Transverse colon (tissue), 4 donors: ENCODE results near the gene CCNF. TPM values are rescaled to one million over a fixed set of nuclear protein-coding genes. Genes with fewer than 3 reads are reported as not detected.

Source experiments
- DNase-seq: peaks from one replicate; pipeline ENCODE4 v3.0.0-alpha.2; 2019
- H3K27ac ChIP-seq, 4 donors: fragments of 200-600 bp; sonication (generic); 2 replicates each; pipeline ENCODE4 v1.5.1; 2016 to 2018; ENCODE audit warnings: inconsistent platforms in 4 of 4
- H3K27me3 ChIP-seq: fragments of 200-600 bp; sonication (generic); 2 replicates; pipeline ENCODE4 v1.5.1; 2017; ENCODE audit warnings: inconsistent platforms
- H3K36me3 ChIP-seq, 4 donors: fragments of 200-600 bp; sonication (generic); 2 replicates each; pipeline ENCODE4 v1.5.1; 2017 to 2019; ENCODE audit warnings: inconsistent platforms in 4 of 4
- H3K4me1 ChIP-seq, 4 donors: fragments of 200-600 bp; sonication (generic); 2 replicates each; pipeline ENCODE4 v1.5.1; 2017 to 2020; ENCODE audit warnings: inconsistent platforms in 4 of 4
- H3K4me3 ChIP-seq, 4 donors: fragments of 200-600 bp; sonication (generic); 1 replicate in 1 of 4; 2 replicates in 3 of 4; pipeline versions ENCODE4 v1.5.1 to v1.6.1; 2017 to 2019; ENCODE audit warnings: inconsistent platforms in 4 of 4
- H3K9me3 ChIP-seq, 2 donors: fragments of 200-600 bp; sonication (generic); 2 replicates each; pipeline ENCODE4 v1.5.1; 2017 to 2019; ENCODE audit warnings: inconsistent platforms in 2 of 2
- CTCF ChIP-seq, 5 experiments: fragments of 200-600 bp in 3 of 5; fragments of 450-650 bp in 2 of 5; sonication (generic) in 3 of 5; IDR thresholded peaks; 1 replicate in 2 of 5; 2 replicates in 3 of 5; pipeline ENCODE4 v1.5.1; 2016 to 2017; ENCODE audit warnings: antibody characterized with exemption in 5 of 5, inconsistent platforms in 3 of 5, mild to moderate bottlenecking in 2 of 5, moderate library complexity in 1 of 5
- EP300 ChIP-seq: sonication (generic); formaldehyde crosslinking; IDR thresholded peaks from one replicate; pipeline ENCODE4 v1.6.1; 2017; ENCODE audit warnings: antibody characterized with exemption, low read depth
- POLR2A ChIP-seq: fragments of 450-650 bp; IDR thresholded peaks from one replicate; pipeline ENCODE4 v1.6.1; 2016; ENCODE audit warnings: antibody characterized with exemption, mild to moderate bottlenecking, moderate library complexity
- POLR2AphosphoS5 ChIP-seq, 3 donors: sonication (generic); formaldehyde crosslinking; IDR thresholded peaks; one replicate each; pipeline ENCODE4 v1.6.1; 2016; ENCODE audit warnings: antibody characterized with exemption in 3 of 3
- WGBS, 2 donors: methylation state at CpG; one replicate each; pipeline ENCODE4 v1.1.5; 2018; ENCODE audit warnings: low coverage in 1 of 2; 5-methylcytosine and 5-hydroxymethylcytosine counted together
- in situ Hi-C, 4 donors: fragments of 200-750 bp; cut with MboI; loops; one replicate each; pipeline versions ENCODE4 v1.15.0 to v1.15.1; 2017; ENCODE audit warnings: low sequenced_read_pairs in 3 of 4, low pct_ligation_motif_present in 1 of 4, low pct_unique_long_range_greater_than_20kb in 1 of 4
- intact Hi-C: fragments of 100-400 bp; cut with DNase I; formaldehyde crosslinking; loops from one replicate; pipeline ENCODE4 v1.15.1; 2023; ENCODE audit warnings: low total_unique reads
- total RNA-seq, 4 donors: library from RNA; depleted of rRNA; stranded (reverse); fragments of >200 nt; gene quantifications; one replicate each; pipeline ENCODE4 v1.1.0, GENCODE V29; 2016

CCNF gene
- total RNA-seq, 4 donors from 2014 or later: 0.75 to 24.9 (median 2.3) TPM

- Histone ChIP-seq H3K27ac (no peak overlapping the region), H3K9me3 (no peaks in the 10 kb centered on the region), H3K4me1 (peaks cover 11 to 19% (median 15%) of the 10 kb centered on the region in 4 donors), H3K4me3 (no peak overlapping the region), H3K36me3 (peaks cover 0 to 6% (median 0%) of the 10 kb centered on the region in 4 donors), H3K27me3 (no peaks in the 10 kb centered on the region)
- intact Hi-C loops: no loop called here
- TF ChIP-seq CTCF (IDR thresholded peaks at IDR 0.05): no peak
- no peak for TF ChIP-seq EP300
- no peak for TF ChIP-seq POLR2A
- no peak for TF ChIP-seq POLR2AphosphoS5 (IDR thresholded peaks at IDR 0.05)
- WGBS, 2 donors: 77% methylated on average over 13 of the region's 13 CpGs; no CpG with 5 or more reads in 1 of the 2 donors
- DNase-seq: no peak
- in situ Hi-C loops: no loop called here
These were observed 28.0 kb downstream of the CCNF start for GRCh38 chr16:2457267-2457666.

GRCh38 chr16:2457946-2458345, 28.7 kb downstream of the CCNF start:
- Histone ChIP-seq H3K36me3 (peaks cover 0 to 6% (median 0%) of the 10 kb centered on the region in 4 donors), H3K4me1 (peaks cover 11 to 19% (median 15%) of the 10 kb centered on the region in 4 donors), H3K27ac (no peak overlapping the region), H3K27me3 (no peaks in the 10 kb centered on the region), H3K9me3 (no peaks in the 10 kb centered on the region), H3K4me3 (no peak overlapping the region)
- 86 to 100% methylated on average over 1 to 7 of the region's 7 CpGs for WGBS, 2 donors
- intact Hi-C loops (no loop called here), in situ Hi-C loops (no loop called here)
- no peak for TF ChIP-seq POLR2AphosphoS5 (IDR thresholded peaks at IDR 0.05)
- TF ChIP-seq EP300: no peak
- no peak for TF ChIP-seq POLR2A
- no peak for TF ChIP-seq CTCF (IDR thresholded peaks at IDR 0.05)
- no peak for DNase-seq

- Histone ChIP-seq H3K27ac (peak overlapping the region in 3 of 4 donors; percentile 11 to 58 (median 18)), H3K27me3 (no peaks in the 10 kb centered on the region), H3K4me3 (peak overlapping the region; percentile 41 to 60 (median 49)), H3K9me3 (no peaks in the 10 kb centered on the region), H3K4me1 (peaks cover 11 to 19% (median 15%) of the 10 kb centered on the region in 4 donors), H3K36me3 (no peaks in the 10 kb centered on the region)
- intact Hi-C loops: no loop called here
- TF ChIP-seq POLR2AphosphoS5 (IDR thresholded peaks at IDR 0.05) (no peak), CTCF (IDR thresholded peaks at IDR 0.05) (no peak), EP300 (no peak), POLR2A (no peak)
- 27 to 45% methylated on average over 4 to 18 of the region's 18 CpGs for WGBS, 2 donors
- no peak for DNase-seq
- in situ Hi-C loops: no loop called here
These were observed 29.8 kb downstream of the CCNF start for GRCh38 chr16:2458887-2459646.

- WGBS, 2 donors: 0% methylated on average over 2 to 51 of the region's 66 CpGs
- Histone ChIP-seq H3K27ac (peak within 1 kb of the TSS; percentile 11 to 58 (median 19)), H3K36me3 (no peaks in the 10 kb centered on the region), H3K9me3 (no peaks in the 10 kb centered on the region), H3K4me3 (peak within 1 kb of the TSS; percentile 41 to 60 (median 49)), H3K4me1 (peaks cover 11 to 19% (median 15%) of the 10 kb centered on the region in 4 donors), H3K27me3 (no peaks in the 10 kb centered on the region)
- DNase-seq: peak; percentile 97
- in situ Hi-C loops (no loop called here), intact Hi-C loops (no loop called here)
- no peak for TF ChIP-seq CTCF (IDR thresholded peaks at IDR 0.05)
- TF ChIP-seq POLR2A: no peak
- no peak for TF ChIP-seq POLR2AphosphoS5 (IDR thresholded peaks at IDR 0.05)
- TF ChIP-seq EP300: no peak
These were observed 30.6 kb downstream of the CCNF start, which contains the start of gene TEDC2 for GRCh38 chr16:2459647-2460390. TSS of gene TEDC2 (plus strand) at chr16:2460109. CDS start at chr16:2460145, 36 bp downstream.
